ENCODE data around the gene ZMYM2.
A peak's percentile ranks its signal among the peaks of the same experiment; 100 is the strongest.

The ZMYM2 gene

GRCh38 chr13:20118268-20119140, 160.0 kb downstream of the ZMYM2 start:
- peak overlapping the region; percentile 82 for H3K9ac ChIP-seq (ENCODE audit: low read depth, low read length)
- peak overlapping the region; percentile 96 for H3K4me2 ChIP-seq (ENCODE audit: low read length)
- H3K27me3 ChIP-seq (ENCODE audit: control insufficient read depth, insufficient read depth, low read length): peaks cover 7% of the 10 kb centered on the region
- H3K4me3 ChIP-seq (ENCODE audit: low read length): peak overlapping the region; percentile 75
- peaks cover 19% of the 10 kb centered on the region for H3K4me1 ChIP-seq (ENCODE audit: control insufficient read depth, insufficient read depth, low read length)
- H3K9me3 ChIP-seq (replicated peaks; ENCODE audit: low read length): no peaks in the 10 kb centered on the region
- no peaks in the 10 kb centered on the region for H3K36me3 ChIP-seq (ENCODE audit: insufficient read depth, low read length)

- H3K27me3 ChIP-seq (ENCODE audit: control insufficient read depth, insufficient read depth, low read length): no peaks in the 10 kb centered on the region
- H3K4me3 ChIP-seq (ENCODE audit: low read length): peak overlapping the region; percentile 34
Observed at GRCh38 chr13:20119960-20120359, 161.4 kb downstream of the ZMYM2 start.

GRCh38 chr13:20121159-20121525, 162.6 kb downstream of the ZMYM2 start:
- no peaks in the 10 kb centered on the region for H3K27me3 ChIP-seq (ENCODE audit: control insufficient read depth, insufficient read depth, low read length)
- peak overlapping the region; percentile 72 for H3K4me2 ChIP-seq (ENCODE audit: low read length)
- no peak overlapping the region for H3K4me3 ChIP-seq (ENCODE audit: low read length)
- peaks cover 35% of the 10 kb centered on the region for H3K4me1 ChIP-seq (ENCODE audit: control insufficient read depth, insufficient read depth, low read length)
- no peaks in the 10 kb centered on the region for H3K36me3 ChIP-seq (ENCODE audit: insufficient read depth, low read length)
- peak overlapping the region; percentile 36 for H3K9ac ChIP-seq (ENCODE audit: low read depth, low read length)
- H3K9me3 ChIP-seq (replicated peaks; ENCODE audit: low read length): no peaks in the 10 kb centered on the region

More at GRCh38 chr13:20119960-20120359, 161.4 kb downstream of the ZMYM2 start:
- peak overlapping the region; percentile 22 for H3K9ac ChIP-seq (ENCODE audit: low read depth, low read length)
- peaks cover 26% of the 10 kb centered on the region for H3K4me1 ChIP-seq (ENCODE audit: control insufficient read depth, insufficient read depth, low read length)
- H3K4me2 ChIP-seq (ENCODE audit: low read length): peak overlapping the region; percentile 72
- no peaks in the 10 kb centered on the region for H3K36me3 ChIP-seq (ENCODE audit: insufficient read depth, low read length)
- H3K9me3 ChIP-seq (replicated peaks; ENCODE audit: low read length): no peaks in the 10 kb centered on the region

GRCh38 chr13:20124303-20124702, 165.8 kb downstream of the ZMYM2 start:
- H3K9me3 ChIP-seq (replicated peaks; ENCODE audit: low read length): no peaks in the 10 kb centered on the region
- H3K27me3 ChIP-seq (ENCODE audit: control insufficient read depth, insufficient read depth, low read length): peaks cover 6% of the 10 kb centered on the region
- no peak overlapping the region for H3K4me2 ChIP-seq (ENCODE audit: low read length)
- no peak overlapping the region for H3K9ac ChIP-seq (ENCODE audit: low read depth, low read length)
- H3K4me3 ChIP-seq (ENCODE audit: low read length): no peak overlapping the region
- no peaks in the 10 kb centered on the region for H3K36me3 ChIP-seq (ENCODE audit: insufficient read depth, low read length)
- peaks cover 42% of the 10 kb centered on the region for H3K4me1 ChIP-seq (ENCODE audit: control insufficient read depth, insufficient read depth, low read length)

GRCh38 chr13:20125129-20125782, 166.7 kb downstream of the ZMYM2 start:
- Histone ChIP-seq H3K9me3 (replicated peaks; ENCODE audit: low read length) (no peaks in the 10 kb centered on the region), H3K4me3 (ENCODE audit: low read length) (no peak overlapping the region), H3K4me1 (ENCODE audit: control insufficient read depth, insufficient read depth, low read length) (peaks cover 35% of the 10 kb centered on the region), H3K9ac (ENCODE audit: low read depth, low read length) (peak overlapping the region; percentile 33), H3K4me2 (ENCODE audit: low read length) (peak overlapping the region; percentile 22), H3K36me3 (ENCODE audit: insufficient read depth, low read length) (no peaks in the 10 kb centered on the region), H3K27me3 (ENCODE audit: control insufficient read depth, insufficient read depth, low read length) (peaks cover 10% of the 10 kb centered on the region)

- Histone ChIP-seq H3K4me3 (ENCODE audit: low read length) (no peak overlapping the region), H3K36me3 (ENCODE audit: insufficient read depth, low read length) (no peaks in the 10 kb centered on the region), H3K9ac (ENCODE audit: low read depth, low read length) (no peak overlapping the region), H3K27me3 (ENCODE audit: control insufficient read depth, insufficient read depth, low read length) (peaks cover 10% of the 10 kb centered on the region), H3K4me2 (ENCODE audit: low read length) (no peak overlapping the region), H3K9me3 (replicated peaks; ENCODE audit: low read length) (no peaks in the 10 kb centered on the region), H3K4me1 (ENCODE audit: control insufficient read depth, insufficient read depth, low read length) (peaks cover 35% of the 10 kb centered on the region)
Observed at GRCh38 chr13:20125783-20126165, 167.2 kb downstream of the ZMYM2 start.

- no peak overlapping the region for H3K4me3 ChIP-seq (ENCODE audit: low read length)
- peaks cover 15% of the 10 kb centered on the region for H3K27me3 ChIP-seq (ENCODE audit: control insufficient read depth, insufficient read depth, low read length)
Observed at GRCh38 chr13:20126541-20127261, 168.2 kb downstream of the ZMYM2 start.

GRCh38 chr13:20127262-20127561, 168.7 kb downstream of the ZMYM2 start:
- H3K4me1 ChIP-seq (ENCODE audit: control insufficient read depth, insufficient read depth, low read length): peaks cover 35% of the 10 kb centered on the region
- peak overlapping the region; percentile 97 for H3K4me2 ChIP-seq (ENCODE audit: low read length)
- no peaks in the 10 kb centered on the region for H3K9me3 ChIP-seq (replicated peaks; ENCODE audit: low read length)
- H3K36me3 ChIP-seq (ENCODE audit: insufficient read depth, low read length): no peaks in the 10 kb centered on the region
- H3K27me3 ChIP-seq (ENCODE audit: control insufficient read depth, insufficient read depth, low read length): peaks cover 20% of the 10 kb centered on the region
- H3K4me3 ChIP-seq (ENCODE audit: low read length): peak overlapping the region; percentile 77
- H3K9ac ChIP-seq (ENCODE audit: low read depth, low read length): peak overlapping the region; percentile 84

More at GRCh38 chr13:20126541-20127261, 168.2 kb downstream of the ZMYM2 start:
- Histone ChIP-seq H3K9ac (ENCODE audit: low read depth, low read length) (no peak overlapping the region), H3K4me2 (ENCODE audit: low read length) (no peak overlapping the region), H3K36me3 (ENCODE audit: insufficient read depth, low read length) (no peaks in the 10 kb centered on the region), H3K4me1 (ENCODE audit: control insufficient read depth, insufficient read depth, low read length) (peaks cover 35% of the 10 kb centered on the region), H3K9me3 (replicated peaks; ENCODE audit: low read length) (no peaks in the 10 kb centered on the region)

- Histone ChIP-seq H3K9me3 (replicated peaks; ENCODE audit: low read length) (no peaks in the 10 kb centered on the region), H3K36me3 (ENCODE audit: insufficient read depth, low read length) (no peaks in the 10 kb centered on the region), H3K9ac (ENCODE audit: low read depth, low read length) (peak overlapping the region; percentile 84), H3K4me1 (ENCODE audit: control insufficient read depth, insufficient read depth, low read length) (peaks cover 35% of the 10 kb centered on the region), H3K4me3 (ENCODE audit: low read length) (peak overlapping the region; percentile 77), H3K4me2 (ENCODE audit: low read length) (peak overlapping the region; percentile 97), H3K27me3 (ENCODE audit: control insufficient read depth, insufficient read depth, low read length) (peaks cover 23% of the 10 kb centered on the region)
Observed at GRCh38 chr13:20127562-20128458, 169.3 kb downstream of the ZMYM2 start.

- H3K4me3 ChIP-seq (ENCODE audit: low read length): peak overlapping the region; percentile 77
- peak overlapping the region; percentile 84 for H3K9ac ChIP-seq (ENCODE audit: low read depth, low read length)
- peak overlapping the region; percentile 97 for H3K4me2 ChIP-seq (ENCODE audit: low read length)
- H3K27me3 ChIP-seq (ENCODE audit: control insufficient read depth, insufficient read depth, low read length): peaks cover 27% of the 10 kb centered on the region
- H3K36me3 ChIP-seq (ENCODE audit: insufficient read depth, low read length): no peaks in the 10 kb centered on the region
- H3K9me3 ChIP-seq (replicated peaks; ENCODE audit: low read length): no peaks in the 10 kb centered on the region
- H3K4me1 ChIP-seq (ENCODE audit: control insufficient read depth, insufficient read depth, low read length): peaks cover 35% of the 10 kb centered on the region
Observed at GRCh38 chr13:20128459-20128931, 170.0 kb downstream of the ZMYM2 start.

Data from skeletal muscle satellite cell (primary cell).